GM12892 (cell line): ENCODE measurements around the gene TPST2.
"Not testable (repeated sequence)": the region's sequence is repeated elsewhere in the genome, so short reads cannot be mapped to it uniquely, and the experiment has no call there.

Source experiments
- POLR2A ChIP-seq: IDR thresholded peaks from 2 replicates; pipeline ENCODE4 v1.6.1; 2011; ENCODE audit warnings: low read depth, low read length, control low read depth
- TAF1 ChIP-seq: IDR thresholded peaks from 2 replicates; pipeline ENCODE4 v1.6.1; 2011; ENCODE audit warnings: low read depth, mild to moderate bottlenecking, control low read depth, low read length, borderline replicate concordance

DNA sequence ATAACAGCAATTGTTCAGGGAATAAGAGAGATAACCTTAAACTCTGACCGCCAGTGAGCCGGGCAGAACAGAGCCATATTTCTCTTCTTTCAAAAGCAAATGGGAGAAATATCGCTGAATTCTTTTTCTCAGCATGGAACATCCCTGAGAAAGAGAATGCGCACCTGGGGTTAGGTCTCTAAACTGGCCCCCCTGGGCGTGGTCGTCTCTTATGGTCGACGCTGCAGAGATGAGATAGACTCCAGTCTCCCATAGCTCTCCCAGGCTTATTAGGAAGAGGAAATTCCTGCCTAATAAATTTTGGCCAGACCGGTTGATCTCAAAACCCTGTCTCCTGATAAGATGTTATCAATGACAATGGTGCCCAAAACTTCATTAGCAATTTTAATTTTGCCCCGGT is 23.8 kb upstream of the TPST2 start:
- not testable (repeated sequence) for TF ChIP-seq TAF1, POLR2A
